NCI-H446 treated with DMSO at 0.1 percent for 48 hours (cell line): ENCODE results near the gene RASSF3.
"Not testable (repeated sequence)": the region's sequence is repeated elsewhere in the genome, so short reads cannot be mapped to it uniquely, and the experiment has no call there.

Experiments
- DNase-seq: peaks from one replicate; lab custom pipeline; 2025; lab: John Stamatoyannopoulos, UW

Gene RASSF3, protein sequence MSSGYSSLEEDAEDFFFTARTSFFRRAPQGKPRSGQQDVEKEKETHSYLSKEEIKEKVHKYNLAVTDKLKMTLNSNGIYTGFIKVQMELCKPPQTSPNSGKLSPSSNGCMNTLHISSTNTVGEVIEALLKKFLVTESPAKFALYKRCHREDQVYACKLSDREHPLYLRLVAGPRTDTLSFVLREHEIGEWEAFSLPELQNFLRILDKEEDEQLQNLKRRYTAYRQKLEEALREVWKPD

DNA sequence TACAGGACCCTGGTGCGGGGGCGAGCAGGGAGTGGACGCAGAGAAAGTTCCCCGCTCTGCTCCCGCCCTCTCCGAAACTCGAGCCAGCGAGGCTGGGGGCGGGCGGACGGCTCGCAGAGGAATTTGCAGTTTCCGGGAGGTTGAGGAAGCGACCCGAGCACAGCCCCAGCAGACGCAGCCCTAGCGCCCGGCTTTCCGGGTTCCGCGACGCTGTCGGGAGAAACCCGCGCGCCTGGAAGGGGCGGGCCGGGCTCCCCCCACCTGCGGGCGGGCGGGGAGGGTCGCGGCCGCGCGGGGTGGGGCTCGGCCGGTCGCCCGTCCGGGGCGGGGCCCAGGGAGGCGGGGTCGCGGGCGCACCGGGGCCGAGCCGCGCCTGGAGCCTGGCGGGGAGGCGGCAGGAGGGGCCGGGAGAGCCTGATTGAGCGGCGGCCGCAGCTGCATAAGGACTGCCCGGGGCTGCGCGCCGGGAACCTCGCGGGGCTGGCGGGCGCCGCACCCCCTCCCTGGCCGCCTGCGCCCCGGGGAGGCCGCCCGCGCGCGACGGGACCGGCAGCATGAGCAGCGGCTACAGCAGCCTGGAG lies at the start of gene RASSF3:
TSS of gene RASSF3 (plus strand) at position 417 of the 581 bp plus-strand sequence. CDS start at position 555, 138 bp downstream.
- DNase-seq = no peak

DNA sequence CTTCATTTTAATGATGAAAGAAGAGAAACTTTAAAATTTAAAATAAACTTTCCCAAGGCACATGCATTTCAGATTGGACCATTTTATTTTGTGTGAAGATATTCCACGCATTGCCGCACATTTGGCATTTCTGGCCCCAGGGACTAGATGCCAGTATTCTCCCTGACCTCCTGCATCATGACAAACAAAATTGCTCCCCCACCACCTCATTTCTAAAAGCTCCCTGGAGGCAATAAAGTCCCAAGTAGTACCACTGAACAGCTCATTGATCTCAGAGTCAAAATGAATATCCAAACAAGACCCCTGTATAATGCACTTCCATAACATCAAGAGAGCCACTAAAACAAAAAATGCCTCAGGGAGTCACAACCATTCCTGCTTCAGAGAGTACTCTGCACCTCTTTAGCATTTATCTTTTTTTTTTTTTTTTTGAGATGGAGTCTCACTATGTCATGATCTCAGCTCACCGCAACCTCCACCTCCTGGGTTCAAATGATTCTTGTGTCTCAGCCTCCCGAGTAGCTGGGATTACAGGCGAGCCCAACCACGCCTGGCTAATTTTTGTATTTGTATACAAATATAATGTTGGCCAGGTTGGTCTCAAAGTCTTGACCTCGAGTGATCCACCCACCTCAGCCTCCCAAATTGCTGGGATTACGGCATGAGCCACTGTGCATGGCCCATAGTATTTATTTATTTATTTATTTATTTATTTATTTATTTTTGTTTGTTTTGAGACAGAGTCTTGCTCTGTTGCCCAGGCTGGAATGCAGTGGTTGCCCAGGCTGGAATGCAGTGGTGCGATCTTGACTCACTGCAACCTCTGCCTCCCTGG lies 48.8 kb upstream of the RASSF3 start:
- no peak for DNase-seq

DNA sequence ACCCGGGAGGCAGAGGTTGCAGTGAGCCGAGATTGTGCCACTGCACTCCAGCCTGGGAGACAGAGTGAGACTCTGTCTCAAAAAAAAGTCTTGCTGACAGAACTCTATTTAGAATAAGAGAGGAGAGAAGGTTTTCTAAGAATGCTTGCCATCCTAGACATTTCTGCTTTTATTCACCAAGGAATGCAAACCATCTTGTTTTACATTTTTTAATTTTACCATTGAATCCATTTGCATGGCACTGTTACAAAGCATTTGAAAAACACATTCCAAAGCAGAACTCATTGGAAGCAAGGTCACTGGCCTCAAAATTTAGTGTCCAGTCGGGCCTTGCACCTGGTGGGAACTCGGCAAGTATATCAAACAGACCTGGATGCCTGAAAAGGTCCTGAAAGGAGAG lies 44.2 kb upstream of the RASSF3 start:
- no peak for DNase-seq

DNA sequence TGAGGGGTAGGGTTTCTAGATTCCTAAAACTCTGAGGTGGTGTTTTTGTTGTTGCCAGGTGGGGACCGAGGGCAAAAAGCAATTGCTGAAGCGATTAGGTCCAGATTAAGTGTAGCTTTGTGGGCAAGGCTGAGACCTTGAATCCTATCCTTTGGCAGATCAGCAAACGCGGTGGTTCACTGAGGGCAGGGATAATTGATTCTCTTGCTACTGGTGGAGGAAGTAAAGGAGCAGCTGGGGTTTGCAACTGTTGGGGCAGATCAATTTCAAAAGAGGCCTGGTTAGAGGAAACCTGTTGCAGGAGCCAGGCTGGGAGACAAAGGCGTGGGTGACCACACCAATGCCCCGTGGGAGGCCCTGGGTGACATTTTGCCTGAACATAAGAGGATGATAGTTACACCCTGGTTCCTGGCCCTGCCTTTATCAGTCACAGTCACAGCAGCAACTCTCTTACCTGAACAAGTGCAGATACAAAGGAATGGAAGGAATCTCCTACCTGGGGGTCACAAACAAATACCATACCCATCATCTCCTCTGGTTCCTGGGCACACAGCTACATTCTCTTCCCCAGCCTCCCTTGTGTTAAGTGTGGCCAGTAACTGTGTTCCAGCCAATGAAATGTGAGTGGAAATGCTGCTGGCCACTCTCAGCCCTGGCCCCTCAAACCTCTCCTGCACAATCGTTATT lies 43.3 kb upstream of the RASSF3 start:
- DNase-seq = no peak

DNA sequence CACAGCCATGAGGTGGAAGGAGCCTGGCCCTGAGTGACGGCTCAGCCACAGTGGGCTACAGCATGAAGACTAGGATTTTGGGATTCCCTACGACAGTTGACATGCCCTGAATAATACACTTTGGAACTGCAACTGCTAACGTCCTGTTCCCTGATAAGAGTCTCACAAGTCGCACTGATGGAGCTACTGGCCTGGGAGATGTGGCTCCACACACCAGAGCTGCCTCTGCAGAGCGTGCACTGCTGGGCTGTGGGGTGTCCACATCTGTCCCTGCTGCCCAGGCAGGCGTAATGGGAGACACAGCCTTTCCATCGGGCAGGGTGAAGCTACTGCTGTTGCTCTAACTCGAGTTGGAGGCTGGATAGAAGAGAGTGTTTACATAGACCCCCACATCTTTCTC lies 42.7 kb upstream of the RASSF3 start:
- no peak for DNase-seq

DNA sequence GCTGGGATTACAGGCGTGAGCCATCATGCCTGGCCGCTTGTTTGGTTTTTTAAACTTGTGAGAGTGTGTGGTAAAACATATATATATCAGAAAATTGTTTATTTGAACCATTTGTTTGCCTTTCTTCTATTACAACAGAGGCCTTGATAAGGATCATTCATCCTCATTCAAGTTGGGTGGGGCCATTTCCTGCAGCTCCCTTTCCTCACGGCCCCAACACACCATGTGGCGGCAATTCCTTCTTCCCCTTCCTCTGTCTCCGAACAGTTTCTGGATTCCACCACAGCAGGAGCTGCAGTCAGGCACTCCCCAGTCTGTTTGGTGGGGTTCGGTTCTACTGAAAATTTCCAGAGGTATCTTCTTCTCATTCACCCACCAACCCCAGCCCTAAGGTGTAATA lies 42.0 kb upstream of the RASSF3 start:
- DNase-seq = no peak

DNA sequence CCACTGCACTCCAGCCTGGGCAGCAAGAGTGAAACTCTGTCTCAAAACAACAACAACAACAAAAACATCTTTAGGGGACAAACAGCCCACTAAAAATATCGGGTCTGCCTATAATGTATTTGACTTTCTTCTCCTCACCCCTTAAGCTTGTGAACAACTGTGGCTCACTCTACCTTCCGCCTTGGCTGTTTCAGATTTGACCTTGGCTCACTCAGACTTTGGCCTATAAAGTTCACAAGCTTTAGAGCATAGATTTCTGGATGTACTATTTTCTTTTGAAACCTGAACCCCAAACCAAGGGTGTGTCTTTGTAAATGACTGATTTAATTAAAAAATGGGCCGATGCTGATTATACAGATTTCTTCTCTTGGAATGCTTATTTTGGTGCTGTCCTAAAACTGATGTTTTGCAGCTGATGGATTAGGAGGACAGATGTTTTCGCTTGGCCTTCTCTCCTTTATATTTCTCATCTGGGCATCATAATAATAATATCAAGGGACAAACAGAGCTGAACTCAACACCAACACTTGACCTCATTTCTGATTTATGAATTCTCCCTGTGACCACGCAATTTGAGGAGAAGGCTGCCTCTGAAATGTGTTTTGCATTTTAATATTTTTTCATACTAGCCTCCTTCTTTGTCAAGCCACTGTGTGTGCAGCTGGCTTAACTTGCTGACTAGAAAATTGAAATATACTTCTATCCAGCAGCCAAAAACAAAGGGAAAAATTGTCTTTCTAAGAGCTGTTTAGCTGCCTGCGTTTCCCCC lies 40.2 kb upstream of the RASSF3 start:
- DNase-seq = no peak

DNA sequence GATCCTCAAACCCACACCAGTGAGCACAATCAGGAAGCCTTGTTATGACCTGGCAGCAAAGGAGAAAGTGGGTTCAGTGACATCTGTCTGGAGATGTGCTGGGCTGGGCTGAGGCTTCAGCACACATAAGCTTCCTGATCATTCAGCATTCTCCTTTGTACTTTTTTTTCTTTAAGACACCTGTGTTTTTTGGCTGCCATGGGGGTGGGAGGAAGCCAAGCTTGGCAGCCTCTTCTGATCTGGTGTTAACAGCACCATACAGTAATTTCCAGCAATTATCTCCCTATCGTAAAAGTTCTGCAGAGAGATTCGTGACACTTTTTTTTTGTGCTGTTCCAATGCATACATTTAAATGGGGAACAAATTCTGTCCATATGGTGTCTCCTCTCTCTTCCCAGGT lies 38.9 kb upstream of the RASSF3 start:
- no peak for DNase-seq

DNA sequence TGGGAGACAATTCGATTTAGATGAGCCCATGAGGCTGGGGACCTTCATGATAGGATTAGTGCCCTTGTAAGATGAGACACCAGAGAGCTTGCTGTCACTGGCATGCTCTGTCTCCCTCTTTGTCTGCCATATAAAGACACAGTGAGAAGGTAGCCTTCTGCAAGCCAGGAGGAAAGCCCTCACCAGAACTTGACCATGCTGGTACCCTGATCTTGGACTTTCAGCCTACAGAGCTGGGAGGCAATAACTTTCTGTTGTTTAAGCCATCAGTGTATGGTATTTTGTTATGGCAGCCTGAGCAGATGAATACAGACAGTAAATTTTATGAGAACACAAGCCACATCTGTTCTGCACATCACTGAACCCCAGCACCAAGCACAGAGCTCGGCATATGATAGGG lies 38.1 kb upstream of the RASSF3 start:
- DNase-seq = no peak

DNA sequence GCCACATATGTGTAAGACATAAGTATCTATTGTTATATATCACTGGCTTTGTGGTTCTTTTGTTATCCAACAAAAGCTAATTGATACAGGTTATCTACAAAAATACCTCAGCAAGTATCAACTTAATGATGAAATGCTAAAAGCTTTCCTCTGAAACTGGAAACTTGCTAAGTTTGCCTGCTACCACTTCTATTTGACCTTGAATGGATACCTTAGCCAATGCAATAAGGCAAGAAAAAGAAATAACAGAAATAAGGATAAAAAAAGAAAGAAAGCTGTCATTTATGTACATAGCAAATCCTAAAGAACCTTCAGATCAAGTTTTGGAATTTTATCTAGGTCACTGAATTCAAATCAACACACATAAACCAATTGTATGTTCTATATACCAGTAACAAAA lies 35.5 kb upstream of the RASSF3 start:
- DNase-seq = no peak

DNA sequence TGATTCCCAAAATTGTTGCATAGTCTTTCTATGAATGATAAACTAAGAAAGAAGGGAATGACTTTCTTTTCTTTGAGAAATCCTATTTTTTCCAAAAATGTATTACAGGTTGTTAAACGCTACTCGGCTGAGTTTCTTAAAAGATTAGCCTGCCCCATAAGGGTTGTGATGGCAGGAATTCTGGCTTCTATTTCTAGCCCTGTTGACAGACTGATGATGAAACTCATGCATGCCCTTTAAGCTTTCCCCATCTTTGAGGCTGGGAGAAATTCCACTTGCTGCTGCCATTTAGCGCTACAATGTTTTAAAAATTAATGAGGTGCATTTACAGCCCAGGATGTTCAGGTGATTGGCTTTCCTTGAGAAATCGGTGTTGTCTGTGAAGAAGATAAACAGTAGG lies 33.2 kb upstream of the RASSF3 start:
- DNase-seq = no peak

DNA sequence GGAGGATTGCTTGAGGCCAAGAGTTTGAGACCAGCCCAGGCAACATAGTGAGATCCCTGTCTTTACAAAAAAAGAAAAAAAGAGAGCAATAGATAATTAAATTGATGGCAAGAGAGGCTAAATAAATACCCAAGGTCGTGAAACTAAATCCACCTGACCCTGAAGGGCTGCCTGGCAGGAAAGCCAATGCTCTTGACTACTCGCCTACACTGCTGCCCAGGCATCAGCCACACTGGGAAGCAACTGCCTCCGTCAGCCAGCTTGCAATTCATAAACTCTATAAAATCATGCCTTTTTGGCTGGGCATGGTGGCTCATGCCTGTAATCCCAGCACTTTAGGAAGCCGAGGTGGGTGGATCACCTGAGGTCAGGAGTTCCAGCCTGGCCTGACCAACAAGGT lies 31.7 kb upstream of the RASSF3 start:
- no peak for DNase-seq

DNA sequence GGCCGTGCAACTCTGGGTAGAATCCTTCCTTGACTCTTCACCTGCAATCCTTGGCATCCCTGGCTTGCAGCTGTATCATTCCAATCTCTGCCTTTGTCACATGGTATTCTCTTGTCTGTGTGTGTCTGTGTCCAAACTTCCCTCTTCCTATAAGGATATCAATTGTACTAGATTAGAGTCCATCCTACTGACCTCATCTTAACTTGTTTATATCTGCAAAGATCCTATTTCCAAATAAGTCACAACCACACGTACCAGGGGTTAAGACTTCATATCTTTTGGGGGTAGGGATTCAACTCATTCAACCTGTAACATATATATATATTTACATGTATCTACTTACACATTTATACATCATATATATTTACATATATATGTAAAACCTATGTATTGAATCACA lies 29.6 kb upstream of the RASSF3 start:
- DNase-seq = no peak

DNA sequence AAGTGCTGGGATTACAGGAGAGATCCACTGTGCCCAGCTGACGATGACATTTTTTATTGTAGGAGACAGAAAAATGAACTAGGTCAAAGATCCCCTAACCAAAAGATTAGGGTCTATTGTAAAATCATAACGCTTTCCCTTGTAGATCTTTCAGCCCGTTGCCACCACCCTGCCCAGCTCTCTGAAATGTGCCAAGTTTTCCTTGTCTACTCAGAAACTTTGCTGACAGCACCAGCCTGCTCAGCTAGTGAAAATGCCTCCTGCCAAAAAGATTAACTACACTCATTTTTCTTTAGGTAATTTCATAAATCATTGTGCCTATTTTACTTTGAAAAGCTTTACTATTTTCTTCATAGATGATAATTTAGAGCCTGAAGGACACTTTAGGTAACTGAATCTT lies 28.2 kb upstream of the RASSF3 start:
- DNase-seq = no peak

DNA sequence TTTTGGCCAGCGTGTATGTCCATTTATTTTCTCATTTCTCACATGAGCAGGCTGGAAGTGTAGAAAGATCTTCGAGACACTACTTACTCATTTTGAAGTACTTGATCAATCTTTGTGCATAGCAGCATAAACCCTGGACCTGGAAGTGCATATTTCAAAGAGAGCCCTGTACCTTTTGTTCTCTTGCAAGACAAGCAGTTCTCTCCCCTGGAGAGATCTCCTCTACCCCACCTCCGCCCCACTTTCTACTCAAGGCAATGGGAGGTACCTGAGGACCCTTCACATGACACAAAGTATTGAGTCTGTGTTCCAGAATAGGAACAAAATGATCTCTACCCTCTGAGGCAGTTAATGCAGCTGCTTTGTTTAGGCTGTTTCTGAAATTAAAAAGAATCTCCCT lies 27.4 kb upstream of the RASSF3 start:
- no peak for DNase-seq

DNA sequence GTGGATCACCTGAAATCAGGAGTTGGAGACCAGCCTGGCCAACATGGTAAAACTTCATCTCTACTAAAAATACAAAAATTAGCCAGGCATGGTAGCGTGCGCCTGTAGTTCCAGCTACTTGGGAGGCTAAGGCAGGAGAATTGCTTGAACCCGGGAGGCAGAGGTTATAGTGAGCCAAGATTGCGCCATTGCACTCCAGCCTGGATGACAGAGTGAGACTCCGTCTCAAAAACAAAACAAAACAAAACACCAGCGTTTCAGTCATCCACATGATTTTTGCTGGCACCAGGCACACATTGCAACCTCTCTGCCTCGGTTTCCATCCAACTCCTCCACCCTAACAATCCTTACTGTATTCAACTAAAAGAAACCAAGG lies 26.9 kb upstream of the RASSF3 start:
- not testable (repeated sequence) for DNase-seq

DNA sequence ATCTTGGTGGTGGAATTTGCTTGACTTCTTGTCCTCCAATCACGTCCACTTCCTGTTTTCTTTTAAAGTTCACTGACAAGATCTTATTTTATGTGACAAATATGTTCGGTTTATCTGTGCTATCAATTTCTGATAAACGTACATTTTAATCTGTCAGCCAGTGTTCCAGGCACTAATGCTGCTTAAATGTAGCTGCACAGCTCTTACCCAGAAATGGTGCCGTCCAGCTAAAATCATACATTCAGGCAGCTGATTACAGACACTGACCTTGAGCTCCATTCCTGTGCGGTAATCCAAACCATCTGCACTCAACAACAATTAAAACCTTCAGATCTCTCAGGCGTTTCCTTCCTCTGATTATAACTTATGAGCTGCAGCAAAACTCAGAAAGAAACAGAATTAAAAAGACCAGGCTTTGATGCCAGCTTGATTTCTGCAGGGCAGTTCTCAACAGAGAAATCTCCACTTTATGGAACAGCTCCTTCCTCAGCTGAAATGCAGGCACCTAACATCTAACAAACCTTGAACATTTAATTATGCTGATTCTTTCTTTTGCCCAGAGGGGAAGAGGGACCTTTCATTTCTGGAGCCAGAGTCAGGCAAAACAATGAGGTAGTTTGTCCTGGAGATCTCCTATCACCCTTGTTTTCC lies 26.4 kb upstream of the RASSF3 start:
- no peak for DNase-seq

DNA sequence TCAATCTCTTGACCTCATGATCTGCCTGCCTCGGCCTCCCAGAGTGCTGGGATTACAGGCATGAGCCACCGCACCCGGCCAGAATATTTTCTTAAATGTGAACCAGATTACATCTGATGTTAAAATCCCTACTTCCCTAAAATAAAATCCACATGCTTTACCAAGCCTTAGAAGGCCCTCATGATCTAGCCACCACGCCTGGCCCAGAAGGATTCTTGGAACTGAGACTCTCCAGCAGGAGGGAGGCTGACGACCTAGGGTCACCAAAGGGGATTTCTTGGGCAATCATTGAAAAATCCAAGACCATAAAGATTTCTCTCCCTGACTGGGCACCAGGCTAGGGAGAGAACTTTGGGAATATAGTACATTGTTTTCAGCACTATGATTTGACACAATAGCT lies 25.2 kb upstream of the RASSF3 start:
- no peak for DNase-seq

DNA sequence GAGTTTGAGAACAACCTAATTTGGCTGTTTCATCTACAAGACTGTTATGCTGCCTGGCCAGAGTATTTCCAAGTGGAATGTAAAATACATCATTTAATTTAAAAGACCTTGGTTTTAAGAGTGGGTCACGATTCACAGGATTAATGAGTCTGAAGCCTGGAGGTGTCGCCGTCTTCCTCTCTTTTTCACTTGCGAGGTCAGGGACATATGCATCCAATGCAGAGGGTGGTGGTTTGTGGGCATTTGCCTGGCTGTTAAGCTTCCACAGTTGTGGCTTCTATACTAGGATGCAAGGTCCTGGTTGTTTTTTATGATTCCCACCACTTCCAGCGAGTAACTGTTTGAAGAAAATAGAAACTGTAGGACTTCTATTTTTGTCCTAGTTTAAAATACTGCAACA lies 22.8 kb upstream of the RASSF3 start:
- no peak for DNase-seq

DNA sequence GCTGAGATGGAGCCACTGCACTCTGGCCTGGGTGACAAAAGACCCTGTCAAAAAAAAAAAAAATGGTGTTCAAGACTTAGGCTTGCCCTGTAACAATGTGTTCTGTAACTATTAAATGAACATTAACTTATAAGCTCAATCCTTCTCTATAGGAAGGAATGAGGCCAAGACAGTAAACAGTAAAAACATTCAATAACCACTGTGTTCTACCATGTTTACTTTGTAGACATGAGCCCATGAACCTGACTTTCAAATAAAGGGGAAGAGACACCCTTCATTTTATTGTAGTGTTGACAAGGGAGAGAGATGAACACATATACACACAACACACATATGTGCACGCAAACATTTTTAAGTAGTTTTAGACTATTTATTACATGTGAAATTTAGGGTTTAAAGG lies 20.1 kb upstream of the RASSF3 start:
- no peak for DNase-seq
